Neural progenitor cell (in vitro differentiated cells): Measurements from ENCODE around the gene ELAPOR1. TPM values are rescaled to one million over a fixed set of nuclear protein-coding genes. Genes with fewer than 3 reads are reported as not detected.

Source experiments
- DNase-seq: peaks from one replicate; pipeline ENCODE4 v3.0.0-alpha.2; 2016; ENCODE audit warnings: low spot score
- H2AFZ ChIP-seq: fragments of 200-600 bp; sonication (generic); replicated peaks from 2 replicates; pipeline ENCODE4 v1.6.1; 2016; ENCODE audit warnings: antibody characterized with exemption
- H3F3A ChIP-seq: fragments of 200-600 bp; sonication (generic); 2 replicates; pipeline ENCODE4 v1.6.1; 2016; ENCODE audit warnings: antibody characterized with exemption, low read depth
- H3K27ac ChIP-seq: fragments of 200-600 bp; sonication (generic); 2 replicates; pipeline ENCODE4 v1.5.1; 2016; ENCODE audit warnings: mild to moderate bottlenecking
- H3K27me3 ChIP-seq: fragments of 200-600 bp; sonication (generic); 2 replicates; pipeline ENCODE4 v1.6.1; 2016; ENCODE audit warnings: mild to moderate bottlenecking, moderate library complexity
- H3K36me3 ChIP-seq: fragments of 200-600 bp; sonication (generic); 2 replicates; pipeline ENCODE4 v1.5.1; 2016
- H3K4me1 ChIP-seq: fragments of 200-600 bp; sonication (generic); 2 replicates; pipeline ENCODE4 v1.6.1; 2016; ENCODE audit warnings: mixed run types
- H3K4me2 ChIP-seq: fragments of 200-600 bp; sonication (generic); 2 replicates; pipeline ENCODE4 v1.6.1; 2016
- H3K4me3 ChIP-seq: fragments of 200-600 bp; sonication (generic); 2 replicates; pipeline ENCODE4 v1.5.1; 2016
- H3K79me2 ChIP-seq: fragments of 200-600 bp; sonication (generic); 2 replicates; pipeline ENCODE4 v1.6.1; 2016; ENCODE audit warnings: low read depth
- H3K9ac ChIP-seq: fragments of 200-600 bp; sonication (generic); 2 replicates; pipeline ENCODE4 v1.6.1; 2016
- H3K9me3 ChIP-seq: fragments of 200-600 bp; sonication (generic); 2 replicates; pipeline ENCODE4 v1.5.1; 2016; ENCODE audit warnings: low read depth
- H4K20me1 ChIP-seq: fragments of 200-600 bp; sonication (generic); 2 replicates; pipeline ENCODE4 v1.6.1; 2016; ENCODE audit warnings: low read depth
- H3K27ac Mint-ChIP-seq: 3 replicates; pipeline ENCODE4 v1.8.0; 2021; ENCODE audit warnings: mixed read lengths
- H3K27me3 Mint-ChIP-seq: 2 replicates; pipeline ENCODE4 v1.8.0; 2022; ENCODE audit warnings: low read depth, mild to moderate bottlenecking, inconsistent platforms, moderate library complexity, mixed read lengths; ENCODE audit not compliant: insufficient read depth
- H3K36me3 Mint-ChIP-seq: 3 replicates; pipeline ENCODE4 v1.8.0; 2021; ENCODE audit warnings: mixed read lengths
- H3K4me1 Mint-ChIP-seq: 3 replicates; pipeline ENCODE4 v1.8.0; 2021; ENCODE audit warnings: mixed read lengths
- H3K4me3 Mint-ChIP-seq: 3 replicates; pipeline ENCODE4 v1.8.0; 2021; ENCODE audit warnings: mild to moderate bottlenecking, moderate library complexity, mixed read lengths
- H3K9me3 Mint-ChIP-seq: 3 replicates; pipeline ENCODE4 v1.8.0; 2020; ENCODE audit warnings: mixed read lengths
- CTCF ChIP-seq: fragments of 200-600 bp; sonication (generic); IDR thresholded peaks from 2 replicates; pipeline ENCODE4 v1.5.1; 2017; ENCODE audit warnings: antibody characterized with exemption, mild to moderate bottlenecking
- EZH2 ChIP-seq: fragments of 200-600 bp; sonication (generic); IDR thresholded peaks from 2 replicates; pipeline ENCODE4 v1.6.1; 2017; ENCODE audit warnings: antibody characterized with exemption, mild to moderate bottlenecking, moderate library complexity
- EZH2phosphoT487 ChIP-seq: fragments of 200-600 bp; sonication (generic); IDR thresholded peaks from 2 replicates; pipeline ENCODE4 v1.6.1; 2017; ENCODE audit warnings: antibody characterized with exemption
- total RNA-seq: library from RNA; depleted of rRNA; stranded (reverse); fragments of >200 nt; gene quantifications from 2 replicates; pipeline ENCODE4 v1.2.3, GENCODE V29; 2015; ENCODE audit warnings: low replicate concordance

The ELAPOR1 gene
- total RNA-seq, 1 donor from 2014 or later: 1.5 TPM

- Histone ChIP-seq H3F3A (peaks cover 28% of the 10 kb centered on the region), H3K9me3 (no peaks in the 10 kb centered on the region), H3K9ac (no peak overlapping the region), H3K36me3 (no peaks in the 10 kb centered on the region), H3K27me3 (peaks cover 70% of the 10 kb centered on the region), H4K20me1 (no peaks in the 10 kb centered on the region), H2AFZ (no peak overlapping the region), H3K27ac (no peak overlapping the region), H3K4me3 (no peak overlapping the region), H3K4me1 (peaks cover 4% of the 10 kb centered on the region), H3K4me2 (no peak overlapping the region), H3K79me2 (no peaks in the 10 kb centered on the region)
- peaks cover 38% of the 10 kb centered on the region for H3K27me3 Mint-ChIP-seq
- TF ChIP-seq CTCF (no peak), EZH2 (no peak), EZH2phosphoT487 (no peak)
- DNase-seq: no peak
- no peaks in the 10 kb centered on the region for H3K9me3 Mint-ChIP-seq
- H3K4me1 Mint-ChIP-seq: peaks cover 22% of the 10 kb centered on the region
- no peak overlapping the region for H3K4me3 Mint-ChIP-seq
- H3K36me3 Mint-ChIP-seq: no peaks in the 10 kb centered on the region
- H3K27ac Mint-ChIP-seq: no peak overlapping the region
Observed at GRCh38 chr1:109115685-109116084, 1.8 kb downstream of the ELAPOR1 start.

DNA sequence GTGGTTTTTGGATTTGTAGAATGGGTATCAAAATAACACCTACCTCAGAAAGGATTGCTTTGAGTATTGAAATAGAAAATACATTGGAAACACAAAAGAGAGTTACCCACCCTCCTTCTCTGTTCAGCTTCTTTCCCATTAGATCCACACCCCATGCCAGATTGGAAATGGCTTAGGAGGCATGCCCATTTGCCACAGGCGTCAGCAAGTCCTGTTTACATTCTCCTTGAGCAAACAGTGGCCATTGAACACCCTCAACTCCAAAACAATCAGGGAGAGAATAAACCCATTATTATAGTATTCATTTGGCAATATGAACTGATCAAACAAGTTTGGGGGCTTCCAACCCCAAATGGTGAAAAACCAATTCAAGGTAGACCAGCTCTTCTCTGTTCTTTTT is 2.4 kb downstream of the ELAPOR1 start:
- Histone ChIP-seq H3F3A (peaks cover 28% of the 10 kb centered on the region), H3K4me1 (peaks cover 4% of the 10 kb centered on the region), H3K4me3 (no peak overlapping the region), H3K36me3 (no peaks in the 10 kb centered on the region), H3K79me2 (no peaks in the 10 kb centered on the region), H3K9me3 (no peaks in the 10 kb centered on the region), H3K27me3 (peaks cover 64% of the 10 kb centered on the region), H2AFZ (no peak overlapping the region), H3K27ac (no peak overlapping the region), H3K9ac (no peak overlapping the region), H3K4me2 (no peak overlapping the region), H4K20me1 (no peaks in the 10 kb centered on the region)
- Mint-ChIP-seq H3K27ac (no peak overlapping the region), H3K9me3 (no peaks in the 10 kb centered on the region), H3K4me3 (no peak overlapping the region), H3K36me3 (no peaks in the 10 kb centered on the region), H3K27me3 (peaks cover 34% of the 10 kb centered on the region), H3K4me1 (peaks cover 22% of the 10 kb centered on the region)
- TF ChIP-seq CTCF (no peak), EZH2phosphoT487 (no peak), EZH2 (no peak)
- no peak for DNase-seq

- Histone ChIP-seq H3K27me3 (peaks cover 46% of the 10 kb centered on the region), H4K20me1 (no peaks in the 10 kb centered on the region), H3K4me2 (no peak overlapping the region), H3K9ac (no peak overlapping the region), H3K27ac (no peak overlapping the region), H3F3A (peaks cover 18% of the 10 kb centered on the region), H3K36me3 (no peaks in the 10 kb centered on the region), H2AFZ (no peak overlapping the region), H3K4me1 (no peaks in the 10 kb centered on the region), H3K79me2 (no peaks in the 10 kb centered on the region), H3K4me3 (no peak overlapping the region), H3K9me3 (no peaks in the 10 kb centered on the region)
- H3K36me3 Mint-ChIP-seq: no peaks in the 10 kb centered on the region
- no peak overlapping the region for H3K27ac Mint-ChIP-seq
- H3K4me3 Mint-ChIP-seq: no peak overlapping the region
- peaks cover 8% of the 10 kb centered on the region for H3K4me1 Mint-ChIP-seq
- H3K9me3 Mint-ChIP-seq: no peaks in the 10 kb centered on the region
- TF ChIP-seq EZH2 (no peak), CTCF (no peak), EZH2phosphoT487 (no peak)
- no peak for DNase-seq
- peaks cover 26% of the 10 kb centered on the region for H3K27me3 Mint-ChIP-seq
Observed at GRCh38 chr1:109118089-109118488, 4.2 kb downstream of the ELAPOR1 start.

DNA sequence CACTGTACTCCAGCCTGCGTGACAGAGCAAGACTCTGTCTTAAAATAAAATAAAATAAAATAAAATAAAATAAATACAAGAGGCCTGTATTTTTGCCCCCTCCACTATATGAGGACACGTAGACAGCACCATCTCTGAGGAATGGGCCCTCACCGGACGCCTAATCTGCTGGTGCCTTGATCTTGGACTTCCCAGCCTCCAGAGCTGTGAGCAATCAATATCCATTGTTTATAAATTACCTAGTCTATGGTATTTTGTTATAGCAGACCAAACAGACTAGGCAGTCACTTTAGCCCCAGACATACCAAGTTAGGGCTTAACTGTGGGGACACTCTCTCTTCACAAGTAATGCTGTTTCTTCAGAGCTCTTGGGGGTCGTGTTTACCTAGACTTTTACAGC is 6.4 kb downstream of the ELAPOR1 start:
- Mint-ChIP-seq H3K27ac (no peak overlapping the region), H3K36me3 (no peaks in the 10 kb centered on the region), H3K4me1 (no peaks in the 10 kb centered on the region), H3K9me3 (no peaks in the 10 kb centered on the region), H3K27me3 (peaks cover 11% of the 10 kb centered on the region), H3K4me3 (no peak overlapping the region)
- no peaks in the 10 kb centered on the region for H3K79me2 ChIP-seq
- H3K4me2 ChIP-seq: no peak overlapping the region
- H2AFZ ChIP-seq: no peak overlapping the region
- no peaks in the 10 kb centered on the region for H3F3A ChIP-seq
- H3K27ac ChIP-seq: no peak overlapping the region
- H3K36me3 ChIP-seq: no peaks in the 10 kb centered on the region
- peaks cover 23% of the 10 kb centered on the region for H3K27me3 ChIP-seq
- no peaks in the 10 kb centered on the region for H3K9me3 ChIP-seq
- H4K20me1 ChIP-seq: no peaks in the 10 kb centered on the region
- no peak for DNase-seq
- no peak overlapping the region for H3K4me3 ChIP-seq
- TF ChIP-seq CTCF (no peak), EZH2 (no peak), EZH2phosphoT487 (no peak)
- no peak overlapping the region for H3K9ac ChIP-seq
- H3K4me1 ChIP-seq: no peaks in the 10 kb centered on the region
